Measurements from ENCODE around the gene RBM14.
"Not testable (repeated sequence)": the region's sequence is repeated elsewhere in the genome, so short reads cannot be mapped to it uniquely, and the experiment has no call there.

Gene RBM14

DNA sequence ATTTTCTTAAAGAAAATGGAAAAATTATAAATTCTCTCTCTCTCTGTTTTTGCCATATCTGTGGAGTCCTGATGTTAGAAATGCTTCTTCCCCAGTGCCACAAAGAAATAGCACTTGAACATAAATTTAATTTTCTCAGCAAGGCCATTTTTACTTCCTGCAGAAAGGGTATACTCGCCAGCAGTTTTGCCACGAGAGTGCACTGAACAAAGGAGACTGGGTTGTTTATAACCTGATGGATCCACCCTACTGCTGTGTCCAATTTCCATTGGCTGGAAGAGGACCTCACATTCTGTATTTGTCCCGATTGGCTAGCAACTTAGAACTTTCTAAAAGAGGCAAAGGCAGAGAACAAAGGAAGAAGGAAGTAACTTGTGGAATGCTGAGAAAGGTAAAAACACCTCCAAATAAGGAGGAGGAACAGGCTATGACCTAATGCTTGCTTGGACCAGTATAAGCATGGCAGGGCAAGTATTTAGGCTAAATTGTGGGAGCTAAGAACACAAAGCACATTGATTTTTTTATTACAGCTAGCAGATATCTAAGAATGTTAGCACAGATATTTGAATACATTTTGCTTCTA is 33.8 kb upstream of the RBM14 start:
- not testable (repeated sequence) for H3K27ac ChIP-seq (ENCODE audit: low read length); H3K4me3 ChIP-seq (ENCODE audit: low read length in 2 of 2); H3K36me3 ChIP-seq (ENCODE audit: control insufficient read depth in 2 of 2, insufficient read depth in 2 of 2, low read length in 2 of 2); H3K27me3 ChIP-seq (ENCODE audit: control insufficient read depth in 1 of 2, insufficient read depth in 2 of 2, low read length in 2 of 2); H3K9me3 ChIP-seq (ENCODE audit: control insufficient read depth in 2 of 2, low read length in 2 of 2); H3K9ac ChIP-seq (ENCODE audit: low read length in 2 of 2); H3K4me1 ChIP-seq (ENCODE audit: control insufficient read depth, insufficient read depth, low read length)

DNA sequence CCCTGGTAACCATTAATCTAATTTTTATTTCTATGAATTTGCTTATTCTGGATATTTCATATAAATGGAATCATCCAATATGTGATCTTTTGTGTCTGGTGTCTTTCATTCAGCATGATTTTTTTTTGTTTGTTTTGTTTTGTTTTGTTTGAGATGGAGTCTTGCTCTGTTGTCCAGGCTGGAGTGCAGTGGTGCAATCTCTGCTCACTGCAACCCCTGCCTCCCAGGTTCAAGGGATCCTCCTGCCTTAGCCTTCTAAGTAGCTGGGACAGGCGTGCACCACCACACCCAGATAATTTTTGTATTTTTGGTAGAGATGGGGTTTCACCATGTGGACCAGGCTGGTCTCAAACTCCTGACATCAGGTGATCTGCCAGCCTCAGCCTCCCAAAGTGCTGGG is 31.0 kb upstream of the RBM14 start:
- H3K27ac ChIP-seq (ENCODE audit: low read length); H3K27me3 ChIP-seq (ENCODE audit: control insufficient read depth in 1 of 2, insufficient read depth in 2 of 2, low read length in 2 of 2); H3K4me1 ChIP-seq (ENCODE audit: control insufficient read depth, insufficient read depth, low read length); H3K4me3 ChIP-seq (ENCODE audit: low read length in 2 of 2); H3K9me3 ChIP-seq (ENCODE audit: control insufficient read depth in 2 of 2, low read length in 2 of 2); H3K9ac ChIP-seq (ENCODE audit: low read length in 2 of 2); H3K36me3 ChIP-seq (ENCODE audit: control insufficient read depth in 2 of 2, insufficient read depth in 2 of 2, low read length in 2 of 2): not testable (repeated sequence)

DNA sequence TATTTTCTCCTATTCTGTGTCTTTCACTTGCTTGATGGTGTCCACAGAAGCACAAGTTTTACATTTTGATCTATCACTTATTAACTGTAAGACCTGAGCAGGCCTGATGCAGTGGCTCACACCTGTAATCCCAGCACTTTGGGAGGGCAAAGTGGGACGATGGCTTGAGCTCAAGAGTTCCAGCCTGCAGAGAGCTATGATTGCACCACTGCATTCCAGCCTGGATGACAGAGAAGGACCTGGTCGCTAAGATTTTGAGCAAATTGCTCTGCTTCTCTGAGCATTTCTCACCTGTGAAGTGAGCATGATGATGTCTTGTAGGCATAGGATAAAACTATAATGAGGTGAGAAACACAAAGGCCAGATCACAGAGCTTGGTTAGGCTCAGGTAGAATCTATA is 30.3 kb upstream of the RBM14 start:
- Histone ChIP-seq H3K9ac (ENCODE audit: low read length in 2 of 2) (no peak overlapping the region), H3K9me3 (ENCODE audit: control insufficient read depth in 2 of 2, low read length in 2 of 2) (no peaks in the 10 kb centered on the region), H3K4me1 (ENCODE audit: control insufficient read depth, insufficient read depth, low read length) (no peaks in the 10 kb centered on the region), H3K4me3 (ENCODE audit: low read length in 2 of 2) (no peak overlapping the region), H3K36me3 (ENCODE audit: control insufficient read depth in 2 of 2, insufficient read depth in 2 of 2, low read length in 2 of 2) (no peaks in the 10 kb centered on the region), H3K27me3 (ENCODE audit: control insufficient read depth in 1 of 2, insufficient read depth in 2 of 2, low read length in 2 of 2) (no peaks in the 10 kb centered on the region), H3K27ac (ENCODE audit: low read length) (no peak overlapping the region)

DNA sequence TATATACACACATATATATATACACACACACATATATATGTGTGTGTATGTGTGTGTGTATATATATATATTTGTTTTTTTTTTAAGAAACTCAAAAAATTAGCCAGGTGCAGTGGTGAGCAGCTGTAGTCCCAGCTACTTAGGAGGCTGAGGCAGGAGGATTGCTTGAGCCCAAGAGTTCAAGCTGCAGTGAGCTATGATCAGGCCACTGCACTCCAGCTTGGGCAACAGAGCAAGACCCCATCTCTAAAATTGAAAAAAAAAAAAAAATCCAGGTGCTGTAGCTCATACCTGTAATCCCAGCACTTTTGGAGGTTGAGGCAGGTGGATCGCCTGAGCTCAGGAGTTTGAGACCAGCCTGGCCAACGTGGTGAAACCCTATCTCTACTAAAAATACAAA is 27.1 kb upstream of the RBM14 start:
- H3K9ac ChIP-seq (ENCODE audit: low read length in 2 of 2); H3K36me3 ChIP-seq (ENCODE audit: control insufficient read depth in 2 of 2, insufficient read depth in 2 of 2, low read length in 2 of 2); H3K27ac ChIP-seq (ENCODE audit: low read length): not testable (repeated sequence)

DNA sequence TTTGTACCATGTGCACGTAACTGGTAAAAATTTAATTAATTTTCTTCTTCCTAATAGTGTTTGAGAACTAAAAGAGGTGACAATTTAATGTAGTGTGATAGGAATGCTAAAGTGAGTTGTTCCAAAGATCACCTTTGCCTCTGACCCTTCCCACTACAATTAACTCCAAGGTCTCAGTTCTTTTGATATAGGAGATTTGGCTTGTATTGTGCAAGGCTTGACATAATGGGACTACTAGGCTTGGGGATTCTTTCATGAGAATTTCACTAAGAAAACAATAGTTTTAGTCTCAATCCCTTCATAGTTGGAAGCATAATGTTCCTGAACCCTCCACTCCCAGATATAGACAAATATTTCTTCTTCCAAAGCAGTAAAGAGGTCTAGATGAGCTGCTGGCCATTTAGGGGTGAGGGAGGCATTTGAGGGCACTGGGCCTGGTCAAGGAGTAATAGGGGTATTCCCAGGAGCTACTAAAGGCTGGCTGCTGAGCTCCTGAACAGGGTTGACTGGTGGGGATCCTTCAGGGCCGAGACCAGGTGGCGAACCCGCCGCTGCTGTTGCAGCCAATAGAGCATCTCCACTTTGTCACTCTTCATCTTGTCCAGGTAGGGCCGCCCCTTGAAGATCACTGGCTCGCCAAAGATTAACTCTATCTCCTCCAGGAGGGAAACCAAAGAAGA is 26.3 kb upstream of the RBM14 start:
- Histone ChIP-seq H3K36me3 (ENCODE audit: control insufficient read depth in 2 of 2, insufficient read depth in 2 of 2, low read length in 2 of 2) (no peaks in the 10 kb centered on the region), H3K4me3 (ENCODE audit: low read length in 2 of 2) (no peak overlapping the region), H3K27ac (ENCODE audit: low read length) (no peak overlapping the region), H3K9ac (ENCODE audit: low read length in 2 of 2) (no peak overlapping the region), H3K27me3 (ENCODE audit: control insufficient read depth in 1 of 2, insufficient read depth in 2 of 2, low read length in 2 of 2) (no peaks in the 10 kb centered on the region), H3K4me1 (ENCODE audit: control insufficient read depth, insufficient read depth, low read length) (peaks cover 25% of the 10 kb centered on the region), H3K9me3 (ENCODE audit: control insufficient read depth in 2 of 2, low read length in 2 of 2) (no peaks in the 10 kb centered on the region)

More for the DNA sequence above, 27.1 kb upstream of the RBM14 start:
- peaks cover 17% of the 10 kb centered on the region for H3K4me1 ChIP-seq (ENCODE audit: control insufficient read depth, insufficient read depth, low read length)
- H3K27me3 ChIP-seq (ENCODE audit: control insufficient read depth in 1 of 2, insufficient read depth in 2 of 2, low read length in 2 of 2); H3K9me3 ChIP-seq (ENCODE audit: control insufficient read depth in 2 of 2, low read length in 2 of 2); H3K4me3 ChIP-seq (ENCODE audit: low read length in 2 of 2): not testable (repeated sequence)

DNA sequence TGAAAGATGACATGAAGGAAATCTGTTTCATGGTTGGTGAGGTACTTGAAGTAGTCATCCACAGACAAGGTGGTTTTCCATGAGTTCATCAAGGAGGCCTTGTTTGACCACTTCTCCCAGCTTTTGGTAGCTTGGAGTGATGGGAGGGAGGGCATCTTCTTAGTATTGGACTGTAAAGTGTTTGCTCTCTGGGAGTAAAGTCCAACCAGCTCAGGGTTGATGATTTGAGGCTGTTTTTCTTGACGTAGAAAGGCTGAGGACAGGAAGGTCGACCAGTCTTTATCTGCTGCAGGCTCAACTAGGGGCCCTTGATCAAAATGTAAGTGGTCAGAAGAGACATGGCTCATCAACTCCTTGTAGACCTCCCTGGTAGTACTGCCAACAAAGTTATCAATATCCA is 25.3 kb upstream of the RBM14 start:
- no peak overlapping the region for H3K27ac ChIP-seq (ENCODE audit: low read length)
- H3K9me3 ChIP-seq (ENCODE audit: control insufficient read depth in 2 of 2, low read length in 2 of 2) = no peaks in the 10 kb centered on the region
- H3K36me3 ChIP-seq (ENCODE audit: control insufficient read depth in 2 of 2, insufficient read depth in 2 of 2, low read length in 2 of 2) = no peaks in the 10 kb centered on the region
- peaks cover 32% of the 10 kb centered on the region for H3K4me1 ChIP-seq (ENCODE audit: control insufficient read depth, insufficient read depth, low read length)
- H3K9ac ChIP-seq (ENCODE audit: low read length in 2 of 2) = no peak overlapping the region
- H3K27me3 ChIP-seq (ENCODE audit: control insufficient read depth in 1 of 2, insufficient read depth in 2 of 2, low read length in 2 of 2) = no peaks in the 10 kb centered on the region
- no peak overlapping the region for H3K4me3 ChIP-seq (ENCODE audit: low read length in 2 of 2)

DNA sequence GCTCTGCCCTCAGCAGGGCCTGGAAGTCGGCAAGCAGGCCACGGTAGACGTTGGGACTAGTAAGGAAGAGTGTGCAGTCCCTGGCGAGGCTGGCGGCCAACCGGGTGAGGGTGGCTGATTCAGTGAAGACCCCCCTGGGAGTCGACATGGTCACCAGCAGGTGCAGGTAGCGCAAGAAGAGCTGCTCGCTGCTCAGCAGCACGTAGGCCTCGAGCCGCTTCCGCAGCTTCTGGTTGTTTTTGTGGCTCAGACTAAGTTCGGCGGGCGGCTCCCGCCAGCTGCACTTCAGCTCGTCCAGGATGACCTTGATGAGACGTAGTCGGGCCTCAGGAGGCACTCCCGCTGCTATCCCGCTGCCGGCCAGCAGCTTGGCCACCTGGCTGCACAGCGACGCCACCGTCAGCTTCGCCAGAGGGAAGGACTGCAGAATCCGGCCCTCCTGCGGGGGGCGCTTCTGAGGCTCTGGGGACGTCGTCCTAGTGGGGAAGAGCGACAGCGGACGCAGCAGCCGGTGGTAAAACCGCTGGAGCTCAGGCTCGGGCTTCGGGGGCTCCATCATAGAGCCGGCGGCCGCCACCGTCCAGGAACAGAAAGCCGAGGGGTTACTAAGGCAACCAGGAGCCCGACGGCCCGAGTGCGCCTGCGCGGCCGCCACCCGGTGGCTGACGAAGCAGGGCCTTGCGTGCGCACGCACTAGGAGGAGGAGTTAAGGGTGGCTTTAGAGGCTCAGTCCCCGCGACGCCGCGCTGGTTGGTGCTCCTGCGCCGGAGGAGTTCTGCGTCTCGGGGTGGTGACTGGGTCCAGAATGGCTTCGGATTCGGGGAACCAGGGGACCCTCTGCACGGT is 23.8 kb upstream of the RBM14 start, which contains the start of the genes CCDC87 and CCS:
CCDC87 (minus strand) TSS at position 607 of the 846 bp plus-strand sequence; CDS start at position 559, 48 bp downstream.
CCS (plus strand) TSS at position 729 of the 846 bp plus-strand sequence; CDS start at position 806, 77 bp downstream.
- peak within 1 kb of the TSS; percentile 76 for H3K27ac ChIP-seq (ENCODE audit: low read length)
- H3K36me3 ChIP-seq (ENCODE audit: control insufficient read depth in 2 of 2, insufficient read depth in 2 of 2, low read length in 2 of 2) = no peaks in the 10 kb centered on the region
- no peaks in the 10 kb centered on the region for H3K27me3 ChIP-seq (ENCODE audit: control insufficient read depth in 1 of 2, insufficient read depth in 2 of 2, low read length in 2 of 2)
- H3K9me3 ChIP-seq (ENCODE audit: control insufficient read depth in 2 of 2, low read length in 2 of 2) = no peaks in the 10 kb centered on the region
- peaks cover 32% of the 10 kb centered on the region for H3K4me1 ChIP-seq (ENCODE audit: control insufficient read depth, insufficient read depth, low read length)
- H3K4me3 ChIP-seq (ENCODE audit: low read length in 2 of 2) = peak within 1 kb of the TSS; percentile 83 to 94
- H3K9ac ChIP-seq (ENCODE audit: low read length in 2 of 2) = peak within 1 kb of the TSS; percentile 74 to 92

DNA sequence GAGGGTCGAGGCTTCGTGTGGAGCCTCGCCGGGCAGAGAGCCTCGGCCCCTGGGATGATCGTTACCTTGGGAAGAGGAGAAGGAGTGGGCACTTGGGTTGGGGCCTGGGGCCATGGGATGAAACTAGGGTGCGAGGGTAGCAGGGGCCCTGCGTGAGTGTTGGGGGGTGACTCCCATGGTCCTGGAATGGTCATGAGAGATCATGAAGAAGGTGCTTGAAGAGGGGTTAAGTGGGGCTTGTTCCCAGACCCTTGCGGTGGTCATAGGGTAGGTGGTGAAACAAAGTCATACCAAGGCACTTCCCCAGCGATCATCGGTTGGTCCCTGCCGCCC is 23.2 kb upstream of the RBM14 start:
- Histone ChIP-seq H3K4me3 (ENCODE audit: low read length in 2 of 2) (peak overlapping the region; percentile 83 to 94), H3K27me3 (ENCODE audit: control insufficient read depth in 1 of 2, insufficient read depth in 2 of 2, low read length in 2 of 2) (no peaks in the 10 kb centered on the region), H3K9ac (ENCODE audit: low read length in 2 of 2) (peak overlapping the region; percentile 74 to 92), H3K4me1 (ENCODE audit: control insufficient read depth, insufficient read depth, low read length) (peaks cover 32% of the 10 kb centered on the region), H3K9me3 (ENCODE audit: control insufficient read depth in 2 of 2, low read length in 2 of 2) (no peaks in the 10 kb centered on the region), H3K27ac (ENCODE audit: low read length) (peak overlapping the region; percentile 76), H3K36me3 (ENCODE audit: control insufficient read depth in 2 of 2, insufficient read depth in 2 of 2, low read length in 2 of 2) (no peaks in the 10 kb centered on the region)

DNA sequence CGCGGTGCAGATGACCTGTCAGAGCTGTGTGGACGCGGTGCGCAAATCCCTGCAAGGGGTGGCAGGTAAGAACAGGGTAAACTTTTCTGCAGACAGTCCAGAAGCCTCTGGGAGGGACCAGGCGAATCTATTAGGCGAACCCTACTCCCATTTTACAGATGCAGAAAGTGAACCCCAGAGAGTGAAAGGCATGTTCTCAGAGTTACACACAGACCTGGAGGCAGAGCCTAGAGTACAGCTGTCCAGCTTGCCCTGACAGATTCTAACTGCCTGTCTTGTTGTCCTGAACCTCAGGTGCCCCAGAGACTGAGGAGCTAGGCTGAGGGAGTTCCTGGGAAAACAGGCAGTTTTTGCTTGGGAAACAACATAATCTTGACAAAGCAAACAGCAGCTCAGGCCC is 22.8 kb upstream of the RBM14 start:
- Histone ChIP-seq H3K9ac (ENCODE audit: low read length in 2 of 2) (peak overlapping the region; percentile 74 to 92), H3K4me1 (ENCODE audit: control insufficient read depth, insufficient read depth, low read length) (peaks cover 32% of the 10 kb centered on the region), H3K27me3 (ENCODE audit: control insufficient read depth in 1 of 2, insufficient read depth in 2 of 2, low read length in 2 of 2) (no peaks in the 10 kb centered on the region), H3K36me3 (ENCODE audit: control insufficient read depth in 2 of 2, insufficient read depth in 2 of 2, low read length in 2 of 2) (no peaks in the 10 kb centered on the region), H3K27ac (ENCODE audit: low read length) (peak overlapping the region; percentile 76), H3K9me3 (ENCODE audit: control insufficient read depth in 2 of 2, low read length in 2 of 2) (no peaks in the 10 kb centered on the region), H3K4me3 (ENCODE audit: low read length in 2 of 2) (peak overlapping the region; percentile 83 to 94)

DNA sequence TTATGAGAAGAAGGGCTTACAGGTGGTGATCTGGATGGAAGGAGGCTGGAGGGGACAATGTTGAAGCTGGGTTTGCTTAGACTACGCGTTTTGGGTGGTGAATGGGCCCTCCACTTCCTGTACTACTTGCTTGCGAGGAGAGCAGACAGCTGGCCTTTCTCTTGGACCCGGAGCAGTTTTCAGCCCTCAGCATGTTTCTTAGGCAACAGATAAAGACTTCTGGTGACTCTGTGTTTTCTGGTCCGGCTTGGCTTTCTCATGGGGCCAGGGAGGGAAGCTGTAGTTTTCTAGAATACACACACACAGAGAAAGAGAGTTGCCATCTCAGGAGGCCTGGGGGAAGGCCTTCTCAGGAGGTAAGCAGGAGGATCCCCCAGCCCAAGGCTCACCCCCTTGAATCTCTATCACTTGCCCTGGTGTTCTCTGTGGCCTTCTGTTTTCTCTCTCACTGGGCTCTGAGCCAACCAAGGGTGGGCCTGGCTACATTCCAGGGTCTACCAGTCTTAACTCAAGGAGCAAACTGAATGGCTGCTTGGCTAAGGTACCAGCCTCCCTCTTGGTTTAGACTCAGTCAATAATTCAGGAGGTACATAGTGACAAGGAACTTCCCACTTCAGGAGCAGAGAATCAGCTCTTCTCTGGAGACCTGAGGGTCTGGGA is 21.1 kb upstream of the RBM14 start:
- Histone ChIP-seq H3K4me3 (ENCODE audit: low read length in 2 of 2) (peak overlapping the region in 1 of 2 donors; percentile 49), H3K4me1 (ENCODE audit: control insufficient read depth, insufficient read depth, low read length) (peaks cover 32% of the 10 kb centered on the region), H3K36me3 (ENCODE audit: control insufficient read depth in 2 of 2, insufficient read depth in 2 of 2, low read length in 2 of 2) (peaks cover 10 to 11% of the 10 kb centered on the region in 2 donors), H3K27me3 (ENCODE audit: control insufficient read depth in 1 of 2, insufficient read depth in 2 of 2, low read length in 2 of 2) (no peaks in the 10 kb centered on the region), H3K9me3 (ENCODE audit: control insufficient read depth in 2 of 2, low read length in 2 of 2) (no peaks in the 10 kb centered on the region), H3K27ac (ENCODE audit: low read length) (peak overlapping the region; percentile 53), H3K9ac (ENCODE audit: low read length in 2 of 2) (peak overlapping the region in 1 of 2 donors; percentile 51)
